Frontal cortex (tissue), 4 donors: ENCODE measurements around the gene RMI1. TPM values are rescaled to one million over a fixed set of nuclear protein-coding genes. Genes with fewer than 3 reads are reported as not detected.
"Not testable (repeated sequence)": the region's sequence is repeated elsewhere in the genome, so short reads cannot be mapped to it uniquely, and the experiment has no call there.

Experiments
- DNase-seq, 2 donors: peaks; one replicate each; pipeline ENCODE4 v3.0.0; 2012; ENCODE audit warnings: low spot score in 2 of 2
- FAIRE-seq: peaks from 2 replicates; lab custom pipeline; 2012; peaks lifted over from hg19 to GRCh38; lab: Jason Lieb, UNC
- small RNA-seq: library from RNA; depleted of rRNA; stranded (forward); fragments of <200 nt; gene quantifications from one replicate; pipeline ENCODE3, GENCODE V24; 2014
- total RNA-seq: library from RNA; depleted of rRNA; stranded (reverse); fragments of >200 nt; gene quantifications from one replicate; pipeline ENCODE4 v1.2.3, GENCODE V29; 2014
- donor health status: control.
- donor health status: control.
- donor health status: control.

The RMI1 gene
- total RNA-seq, 1 donor from 2014 or later, result 12.6 TPM

- DNase-seq (no peak), FAIRE-seq (no peak)
Measured at GRCh38 chr9:83999141-83999918, 18.7 kb downstream of the RMI1 start.

- DNase-seq (no peak), FAIRE-seq (no peak)
Measured at GRCh38 chr9:84000186-84000585, 19.6 kb downstream of the RMI1 start.

- DNase-seq (no peak), FAIRE-seq (no peak)
Measured at GRCh38 chr9:84001621-84002020, 21.0 kb downstream of the RMI1 start.

GRCh38 chr9:84002344-84002743, 21.7 kb downstream of the RMI1 start:
- no peak for DNase-seq
- no peak for FAIRE-seq

- DNase-seq, result no peak
- no peak for FAIRE-seq
Measured at GRCh38 chr9:84003246-84003645, 22.6 kb downstream of the RMI1 start.

GRCh38 chr9:84007662-84008061, 27.1 kb downstream of the RMI1 start:
- DNase-seq (no peak), FAIRE-seq (no peak)

GRCh38 chr9:84024041-84024575, 43.5 kb downstream of the RMI1 start:
- FAIRE-seq (no peak), DNase-seq (no peak)

- no peak for FAIRE-seq
- no peak for DNase-seq
Measured at GRCh38 chr9:84027201-84027600, 46.6 kb downstream of the RMI1 start.

- FAIRE-seq (no peak), DNase-seq (no peak)
Measured at GRCh38 chr9:84031534-84031933, 50.9 kb downstream of the RMI1 start.

- DNase-seq, FAIRE-seq: not testable (repeated sequence)
Measured at GRCh38 chr9:84041857-84042256, 61.3 kb downstream of the RMI1 start.

- FAIRE-seq (no peak), DNase-seq (no peak)
Measured at GRCh38 chr9:84045481-84046097, 65.0 kb downstream of the RMI1 start.

Small RNAs within 50 kb of the gene (small RNA-seq; reads per million reads assigned to genes)
- not detected for gene RF00019

Other genes starting within 250 kb of the RMI1 start
- gene GKAP1, start 163.0 kb upstream of the RMI1 start, total RNA-seq, result 12.6 TPM
- 15.1 TPM for gene KIF27, start 59.4 kb upstream of the RMI1 start, total RNA-seq
- gene HNRNPK, start 590 bp upstream of the RMI1 start, total RNA-seq, result 807 TPM